HEK293T (cell line): ENCODE measurements around the gene ANGEL1.

ENCODE experiments used
- CTCF ChIA-PET: fragments of 350-600 bp; formaldehyde crosslinking; extraction: SDS; loops from one replicate; lab custom pipeline; 2021; ENCODE audit warnings: antibody characterized with exemption, inconsistent platforms; lab: Yijun Ruan, JAX
- POLR2A ChIA-PET: fragments of 350-600 bp; formaldehyde crosslinking; extraction: SDS; loops from one replicate; lab custom pipeline; 2020; ENCODE audit warnings: antibody characterized with exemption, inconsistent platforms; lab: Yijun Ruan, JAX
- DNase-seq: peaks from one replicate; pipeline ENCODE4 v3.0.0; 2012; ENCODE audit warnings: mixed read lengths; ENCODE audit errors: extremely low spot score
- ARNT ChIP-seq: fragments of 450-650 bp; IDR thresholded peaks from 2 replicates; pipeline ENCODE4 v1.6.1; 2017; ENCODE audit warnings: mild to moderate bottlenecking
- BHLHE40 ChIP-seq: fragments of 450-650 bp; IDR thresholded peaks from 2 replicates; pipeline ENCODE4 v1.6.1; 2016; ENCODE audit warnings: mild to moderate bottlenecking, moderate library complexity, borderline replicate concordance
- CTBP1 ChIP-seq: fragments of 450-650 bp; IDR thresholded peaks from 2 replicates; pipeline ENCODE4 v1.6.1; 2016; ENCODE audit warnings: borderline replicate concordance
- ELF4 ChIP-seq: fragments of 450-650 bp; IDR thresholded peaks from 2 replicates; pipeline ENCODE4 v1.6.1; 2017; ENCODE audit warnings: antibody characterized with exemption
- FOXA1 ChIP-seq: fragments of 450-650 bp; IDR thresholded peaks from 2 replicates; pipeline ENCODE4 v1.6.1; 2016; ENCODE audit warnings: mild to moderate bottlenecking
- FOXK2 ChIP-seq: fragments of 450-650 bp; IDR thresholded peaks from 2 replicates; pipeline ENCODE4 v1.6.1; 2016; ENCODE audit warnings: mild to moderate bottlenecking
- FOXM1 ChIP-seq: fragments of 450-650 bp; IDR thresholded peaks from 2 replicates; pipeline ENCODE4 v1.6.1; 2017; ENCODE audit warnings: mild to moderate bottlenecking, borderline replicate concordance
- HDGF ChIP-seq: fragments of 450-650 bp; IDR thresholded peaks from 2 replicates; pipeline ENCODE4 v1.6.1; 2017; ENCODE audit warnings: antibody characterized with exemption, borderline replicate concordance
- L3MBTL2 ChIP-seq: fragments of 450-650 bp; conservative IDR thresholded peaks from 2 replicates; pipeline ENCODE4 v1.6.1; 2016; ENCODE audit warnings: mild to moderate bottlenecking
- LEF1 ChIP-seq: fragments of 450-650 bp; IDR thresholded peaks from 2 replicates; pipeline ENCODE4 v1.6.1; 2017; ENCODE audit warnings: mild to moderate bottlenecking, borderline replicate concordance
- NFRKB ChIP-seq: fragments of 450-650 bp; IDR thresholded peaks from 2 replicates; pipeline ENCODE4 v1.6.1; 2016; ENCODE audit warnings: mild to moderate bottlenecking, moderate library complexity
- SP1 ChIP-seq: fragments of 450-650 bp; IDR thresholded peaks from 2 replicates; pipeline ENCODE4 v1.6.1; 2017
- SUZ12 ChIP-seq: fragments of 450-650 bp; IDR thresholded peaks from 2 replicates; pipeline ENCODE4 v1.6.1; 2016; ENCODE audit warnings: mild to moderate bottlenecking
- TARDBP ChIP-seq: fragments of 450-650 bp; IDR thresholded peaks from 2 replicates; pipeline ENCODE4 v1.6.1; 2016
- ZNF384 ChIP-seq: fragments of 450-650 bp; IDR thresholded peaks from 2 replicates; pipeline ENCODE4 v1.6.1; 2016
- TF ChIP-seq, protein P1 (sequence below): fragments of 450-650 bp; IDR thresholded peaks from 2 replicates; pipeline ENCODE4 v1.6.1; 2016

The ANGEL1 gene

DNA sequence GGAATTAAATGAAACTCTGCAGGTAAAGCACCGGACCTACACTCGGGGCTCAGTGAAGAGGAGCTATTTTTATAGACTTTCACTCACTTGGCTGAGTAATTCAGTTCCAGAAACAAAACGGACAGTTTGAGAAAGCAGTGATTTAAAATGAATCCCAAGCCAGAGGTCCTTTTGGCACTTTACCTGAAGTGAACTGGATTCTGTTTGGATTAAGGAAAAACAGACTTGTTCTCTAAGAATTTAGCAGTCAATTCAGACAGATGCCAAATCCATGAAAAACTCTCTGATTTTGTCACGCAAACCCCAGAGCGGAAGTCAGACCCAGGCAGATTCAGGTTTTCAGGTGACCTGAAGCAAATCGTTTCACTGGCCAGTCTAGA lies 56.3 kb downstream of the ANGEL1 start:
- no peak for TF ChIP-seq SP1
- DNase-seq, result no peak
- ChIA-PET CTCF (interaction anchor here (0.9 kb wide), 1 partner anchor 29 kb away, joined by 3 read pairs; no protein-coding TSS in a partner anchor), POLR2A (no interaction called here)

DNA sequence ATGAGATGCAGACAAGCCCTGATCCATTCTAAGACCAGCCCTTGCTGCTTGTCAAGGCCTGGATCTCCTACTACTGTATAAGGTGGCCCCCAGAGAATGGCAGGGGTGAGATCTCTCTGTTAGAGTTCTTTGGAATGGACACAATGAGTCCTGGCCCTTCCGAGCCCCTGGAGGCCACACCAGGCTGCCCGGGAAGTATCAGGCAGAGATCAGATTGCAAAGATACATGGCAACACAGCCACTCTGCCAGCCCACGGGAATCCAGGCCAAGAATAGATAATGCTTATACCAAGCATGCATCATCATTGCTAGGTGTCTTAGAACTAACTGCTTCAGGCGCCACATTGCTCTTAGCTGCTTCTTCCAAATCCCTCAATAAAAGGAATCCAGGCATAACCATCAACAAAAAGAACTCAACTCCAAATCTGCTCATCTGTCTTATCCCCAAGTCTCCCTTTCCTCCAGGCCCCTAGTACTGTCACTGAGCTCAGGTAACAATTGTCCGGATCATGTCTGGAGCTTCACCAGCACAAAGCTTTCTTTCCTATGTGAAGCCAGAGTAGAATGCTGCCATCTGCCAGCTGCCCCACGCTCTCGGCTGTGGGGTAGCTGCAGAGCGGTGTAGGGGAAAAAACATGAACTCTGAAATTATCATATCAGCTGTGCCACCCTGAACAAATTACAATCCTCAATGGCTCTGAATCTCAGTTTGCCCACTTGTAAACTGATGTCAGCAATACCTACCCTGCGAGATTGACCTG lies 56.9 kb downstream of the ANGEL1 start:
- ChIA-PET CTCF (interaction anchor here (0.9 kb wide), 1 partner anchor 29 kb away, joined by 3 read pairs; no protein-coding TSS in a partner anchor), POLR2A (no interaction called here)
- TF ChIP-seq ELF4 (no peak), FOXA1 (no peak), FOXM1 (no peak), ZNF384 (no peak)
- no peak for DNase-seq

DNA sequence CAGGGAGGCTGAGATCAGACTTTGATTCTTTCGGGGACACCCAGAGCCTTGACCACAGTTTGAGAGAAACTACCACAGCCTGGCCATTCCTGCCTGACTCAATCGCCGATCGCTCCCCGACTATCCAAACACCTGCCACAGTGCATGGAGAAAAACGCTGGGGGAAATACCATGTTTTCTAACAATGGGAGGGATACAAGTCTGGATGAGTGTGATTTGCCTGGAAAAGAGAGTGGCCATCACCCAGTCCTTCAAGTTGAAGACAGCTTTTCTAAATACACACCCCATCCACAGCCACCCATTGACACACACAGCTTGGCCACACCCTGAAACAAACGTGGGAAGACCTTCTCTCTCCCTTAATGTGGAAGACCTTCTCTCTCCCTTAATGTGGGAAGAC lies 58.1 kb downstream of the ANGEL1 start:
- TF ChIP-seq ZNF384 (no peak), TARDBP (no peak), SUZ12 (no peak)
- CTCF ChIA-PET, result no interaction called here
- POLR2A ChIA-PET, result no interaction called here
- no peak for DNase-seq

DNA sequence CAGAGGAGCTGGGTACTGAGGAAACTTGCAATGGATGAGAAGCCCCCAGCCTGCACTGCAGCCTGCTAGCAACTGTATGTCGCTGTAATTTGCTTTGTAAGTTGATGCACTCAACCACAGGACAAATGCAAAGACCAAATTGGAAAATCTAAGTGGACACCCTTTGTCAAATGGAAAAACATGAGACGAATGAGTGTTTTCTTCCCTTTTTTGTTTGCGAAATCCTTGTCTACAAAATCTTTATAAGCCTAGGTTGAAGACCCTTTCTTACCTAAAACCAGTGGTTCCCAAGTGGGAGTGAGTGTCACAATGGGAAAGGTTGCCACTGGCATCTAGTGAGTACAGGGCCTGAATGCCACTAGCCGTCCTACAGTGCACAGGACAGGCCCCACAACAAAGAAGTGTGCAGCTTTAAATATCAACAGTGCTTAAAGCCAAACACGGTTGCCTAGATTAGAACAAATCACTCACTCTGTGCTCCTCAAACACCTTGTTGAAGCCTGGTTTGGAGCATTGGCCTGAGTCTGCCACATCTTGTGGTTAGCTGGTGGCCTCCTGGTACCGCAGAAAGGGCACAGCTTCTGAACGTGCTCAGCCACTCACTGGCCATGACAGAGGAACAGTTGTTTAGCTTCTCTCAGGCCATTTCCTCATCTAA lies 59.0 kb downstream of the ANGEL1 start:
- ChIA-PET CTCF (no interaction called here), POLR2A (no interaction called here)
- no peak for DNase-seq
- TF ChIP-seq TARDBP, result no peak
- no peak for TF ChIP-seq FOXA1
- no peak for TF ChIP-seq ZNF384
- no peak for TF ChIP-seq NFRKB
- no peak for TF ChIP-seq BHLHE40
- TF ChIP-seq L3MBTL2, result no peak
- no peak for TF ChIP-seq SP1
- no peak for TF ChIP-seq HDGF
- TF ChIP-seq FOXK2, result no peak
- TF ChIP-seq, protein P1, sequence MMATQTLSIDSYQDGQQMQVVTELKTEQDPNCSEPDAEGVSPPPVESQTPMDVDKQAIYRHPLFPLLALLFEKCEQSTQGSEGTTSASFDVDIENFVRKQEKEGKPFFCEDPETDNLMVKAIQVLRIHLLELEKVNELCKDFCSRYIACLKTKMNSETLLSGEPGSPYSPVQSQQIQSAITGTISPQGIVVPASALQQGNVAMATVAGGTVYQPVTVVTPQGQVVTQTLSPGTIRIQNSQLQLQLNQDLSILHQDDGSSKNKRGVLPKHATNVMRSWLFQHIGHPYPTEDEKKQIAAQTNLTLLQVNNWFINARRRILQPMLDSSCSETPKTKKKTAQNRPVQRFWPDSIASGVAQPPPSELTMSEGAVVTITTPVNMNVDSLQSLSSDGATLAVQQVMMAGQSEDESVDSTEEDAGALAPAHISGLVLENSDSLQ, result no peak
- no peak for TF ChIP-seq CTBP1
- TF ChIP-seq SUZ12, result no peak
- no peak for TF ChIP-seq LEF1
- TF ChIP-seq FOXM1, result no peak
- TF ChIP-seq ARNT, result no peak
- no peak for TF ChIP-seq ELF4

DNA sequence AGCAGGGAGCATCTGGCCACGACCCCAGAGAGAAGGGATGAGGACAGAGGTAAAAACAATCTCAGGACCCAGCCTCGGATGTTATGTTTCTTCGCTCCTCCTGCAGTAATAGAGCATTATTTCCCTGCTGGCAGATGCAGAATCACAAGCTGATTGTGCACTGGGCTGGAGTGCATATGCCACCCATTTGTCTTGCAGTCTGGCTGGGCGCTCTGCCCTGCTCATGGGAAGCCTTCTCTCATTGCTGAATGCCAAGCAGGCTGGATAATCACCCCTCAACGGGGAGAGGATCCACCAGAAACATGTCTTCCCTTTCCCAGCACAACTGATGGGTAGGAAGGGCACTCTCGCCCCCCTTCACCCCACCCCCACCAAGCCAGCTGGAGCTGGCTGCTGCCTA lies 59.9 kb downstream of the ANGEL1 start:
- DNase-seq, result no peak
- POLR2A ChIA-PET, result no interaction called here
- TF ChIP-seq TARDBP, result no peak
- no peak for TF ChIP-seq LEF1
- no peak for TF ChIP-seq CTBP1
- no peak for TF ChIP-seq FOXA1
- TF ChIP-seq FOXK2, result no peak
- TF ChIP-seq L3MBTL2, result no peak
- no peak for TF ChIP-seq HDGF
- TF ChIP-seq, protein P1, result no peak
- TF ChIP-seq ARNT, result no peak
- TF ChIP-seq FOXM1, result no peak
- TF ChIP-seq BHLHE40, result no peak
- no peak for TF ChIP-seq SP1
- no peak for TF ChIP-seq NFRKB
- no peak for TF ChIP-seq ZNF384
- CTCF ChIA-PET, result no interaction called here

DNA sequence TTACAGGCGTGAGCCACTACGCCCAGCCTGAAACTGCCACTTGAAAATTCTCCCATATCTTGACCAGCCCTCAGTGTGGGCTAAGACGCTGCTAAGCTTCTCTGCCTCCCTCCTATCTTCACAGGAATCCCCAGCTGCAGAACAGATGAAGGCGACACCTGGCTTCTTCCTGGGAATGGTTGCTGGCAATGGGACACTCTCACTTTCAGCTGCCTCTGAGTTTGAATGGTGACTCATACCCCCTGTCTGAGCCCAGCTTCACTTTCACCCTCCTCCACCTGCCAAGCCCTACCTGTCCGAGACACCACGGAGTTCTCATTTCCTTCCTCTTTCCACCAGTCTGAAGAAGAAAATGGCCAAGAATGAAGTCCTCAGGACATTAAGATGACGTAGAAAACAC lies 69.7 kb downstream of the ANGEL1 start:
- ChIA-PET CTCF (interaction anchor here (1.7 kb wide), 1 partner anchor 42 kb away, joined by 3 read pairs; no protein-coding TSS in a partner anchor), POLR2A (no interaction called here)
- TF ChIP-seq L3MBTL2, result no peak
- no peak for TF ChIP-seq FOXM1
- TF ChIP-seq ZNF384, result no peak
- TF ChIP-seq, protein P1, result no peak
- DNase-seq, result no peak

DNA sequence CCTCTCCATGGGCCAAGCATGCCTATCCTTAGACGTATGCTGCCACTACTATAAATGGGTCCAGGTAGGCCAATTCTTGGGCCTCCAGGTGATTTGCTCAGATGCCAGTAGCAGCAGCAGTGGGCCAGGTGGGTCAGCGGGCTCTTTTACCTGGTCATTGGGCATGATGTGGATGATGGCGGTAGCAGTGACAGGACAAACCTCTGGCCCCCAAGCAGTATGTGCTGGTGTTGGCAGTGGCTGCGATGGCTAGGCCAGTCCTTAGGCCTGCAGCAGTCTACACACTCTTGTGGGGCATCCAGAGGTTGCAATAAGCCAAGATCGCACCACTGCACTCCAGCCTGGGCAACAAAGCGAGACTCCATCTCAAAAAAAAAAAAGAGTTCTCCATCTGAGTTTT lies 70.5 kb downstream of the ANGEL1 start:
- no peak for TF ChIP-seq BHLHE40
- no peak for TF ChIP-seq NFRKB
- TF ChIP-seq FOXK2, result no peak
- no peak for TF ChIP-seq SUZ12
- TF ChIP-seq FOXA1, result no peak
- no peak for TF ChIP-seq ELF4
- no peak for TF ChIP-seq FOXM1
- no peak for TF ChIP-seq L3MBTL2
- TF ChIP-seq HDGF, result no peak
- TF ChIP-seq ARNT, result no peak
- no peak for TF ChIP-seq TARDBP
- DNase-seq, result no peak
- ChIA-PET CTCF (no interaction called here), POLR2A (no interaction called here)
